Type B pancreatic cell (in vitro differentiated cells): Measurements from ENCODE around the gene RAB3C. TPM values are rescaled to one million over a fixed set of nuclear protein-coding genes. Genes with fewer than 3 reads are reported as not detected.

ENCODE experiments used
- DNase-seq: peaks from one replicate; pipeline ENCODE4 v3.0.0; 2021; ENCODE audit warnings: mixed read lengths; ENCODE audit not compliant: unreplicated experiment; ENCODE audit errors: extremely low spot score
- H3K27ac Mint-ChIP-seq: 2 replicates; pipeline ENCODE4 v1.8.0; 2021; ENCODE audit warnings: mild to moderate bottlenecking, mixed read lengths
- H3K27me3 Mint-ChIP-seq: 2 replicates; pipeline ENCODE4 v1.8.0; 2021; ENCODE audit warnings: mixed read lengths
- H3K36me3 Mint-ChIP-seq: 2 replicates; pipeline ENCODE4 v1.8.0; 2021; ENCODE audit warnings: mixed read lengths
- H3K4me1 Mint-ChIP-seq: one replicate; pipeline ENCODE4 v1.8.0; 2021; ENCODE audit warnings: mixed read lengths; ENCODE audit not compliant: unreplicated experiment
- H3K4me3 Mint-ChIP-seq: 2 replicates; pipeline ENCODE4 v1.8.0; 2021; ENCODE audit warnings: mild to moderate bottlenecking, mixed read lengths
- H3K9me3 Mint-ChIP-seq: 2 replicates; pipeline ENCODE4 v1.8.0; 2021; ENCODE audit warnings: mixed read lengths
- total RNA-seq: library from RNA; stranded (reverse); gene quantifications from 2 replicates; pipeline ENCODE4 v1.2.1, GENCODE V29; 2021; ENCODE audit warnings: low replicate concordance
- TF ChIP-seq, protein P1 (sequence below): fragments of 200-600 bp; sonication (generic); conservative IDR thresholded peaks from 2 replicates; pipeline ENCODE4 v1.5.0; 2021; ENCODE audit warnings: antibody characterized with exemption, mild to moderate bottlenecking

The RAB3C gene
- total RNA-seq, 1 donor from 2014 or later = 10.1 TPM

DNA sequence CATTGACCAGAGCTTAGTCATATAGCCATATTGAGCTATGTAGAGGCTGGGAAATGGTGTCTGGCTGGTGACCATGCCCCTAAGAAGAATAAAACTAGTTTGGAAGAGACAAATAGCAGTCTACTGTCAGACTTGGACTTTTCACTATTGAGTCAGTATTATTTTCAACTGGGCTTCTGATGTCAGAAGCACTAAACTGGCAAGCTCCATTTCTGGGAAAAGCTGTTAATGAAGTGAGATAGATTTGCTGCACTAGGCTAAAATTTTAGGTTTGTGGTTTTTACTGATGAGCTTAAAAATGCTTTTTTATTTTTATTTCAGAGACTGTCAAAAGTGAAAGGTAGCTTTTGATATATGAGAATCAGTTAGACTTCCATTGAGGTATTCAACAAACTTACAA is 220.2 kb downstream of the RAB3C start:
- Mint-ChIP-seq H3K27me3 (no peaks in the 10 kb centered on the region), H3K9me3 (no peaks in the 10 kb centered on the region), H3K4me3 (no peak overlapping the region), H3K36me3 (no peaks in the 10 kb centered on the region), H3K27ac (no peak overlapping the region), H3K4me1 (peaks cover 13% of the 10 kb centered on the region)
- TF ChIP-seq, protein P1, sequence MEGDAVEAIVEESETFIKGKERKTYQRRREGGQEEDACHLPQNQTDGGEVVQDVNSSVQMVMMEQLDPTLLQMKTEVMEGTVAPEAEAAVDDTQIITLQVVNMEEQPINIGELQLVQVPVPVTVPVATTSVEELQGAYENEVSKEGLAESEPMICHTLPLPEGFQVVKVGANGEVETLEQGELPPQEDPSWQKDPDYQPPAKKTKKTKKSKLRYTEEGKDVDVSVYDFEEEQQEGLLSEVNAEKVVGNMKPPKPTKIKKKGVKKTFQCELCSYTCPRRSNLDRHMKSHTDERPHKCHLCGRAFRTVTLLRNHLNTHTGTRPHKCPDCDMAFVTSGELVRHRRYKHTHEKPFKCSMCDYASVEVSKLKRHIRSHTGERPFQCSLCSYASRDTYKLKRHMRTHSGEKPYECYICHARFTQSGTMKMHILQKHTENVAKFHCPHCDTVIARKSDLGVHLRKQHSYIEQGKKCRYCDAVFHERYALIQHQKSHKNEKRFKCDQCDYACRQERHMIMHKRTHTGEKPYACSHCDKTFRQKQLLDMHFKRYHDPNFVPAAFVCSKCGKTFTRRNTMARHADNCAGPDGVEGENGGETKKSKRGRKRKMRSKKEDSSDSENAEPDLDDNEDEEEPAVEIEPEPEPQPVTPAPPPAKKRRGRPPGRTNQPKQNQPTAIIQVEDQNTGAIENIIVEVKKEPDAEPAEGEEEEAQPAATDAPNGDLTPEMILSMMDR = no peak
- DNase-seq = no peak

DNA sequence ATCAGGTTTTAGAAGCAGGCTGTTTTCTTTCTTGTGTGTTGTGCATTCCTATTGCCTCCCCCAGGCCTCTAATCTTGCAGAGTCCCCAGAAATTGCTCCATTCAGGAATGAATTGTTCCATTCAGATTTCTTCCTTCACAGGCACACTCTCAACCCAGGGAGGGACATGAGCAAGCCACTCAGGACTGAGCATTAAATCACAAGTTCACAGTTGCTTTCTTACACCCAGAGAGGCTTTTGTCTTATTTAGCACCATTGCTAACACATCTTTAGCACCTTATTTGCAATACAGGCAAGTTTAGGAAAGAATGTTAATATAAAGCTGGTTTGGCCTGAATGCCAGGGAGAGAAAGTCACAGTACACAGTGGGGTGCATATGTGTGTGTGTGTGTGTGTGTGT is 221.4 kb downstream of the RAB3C start:
- H3K9me3 Mint-ChIP-seq = no peaks in the 10 kb centered on the region
- no peak overlapping the region for H3K4me3 Mint-ChIP-seq
- no peak overlapping the region for H3K27ac Mint-ChIP-seq
- no peak for DNase-seq
- TF ChIP-seq, protein P1 = no peak
- no peaks in the 10 kb centered on the region for H3K27me3 Mint-ChIP-seq
- no peaks in the 10 kb centered on the region for H3K36me3 Mint-ChIP-seq
- H3K4me1 Mint-ChIP-seq = peaks cover 13% of the 10 kb centered on the region

DNA sequence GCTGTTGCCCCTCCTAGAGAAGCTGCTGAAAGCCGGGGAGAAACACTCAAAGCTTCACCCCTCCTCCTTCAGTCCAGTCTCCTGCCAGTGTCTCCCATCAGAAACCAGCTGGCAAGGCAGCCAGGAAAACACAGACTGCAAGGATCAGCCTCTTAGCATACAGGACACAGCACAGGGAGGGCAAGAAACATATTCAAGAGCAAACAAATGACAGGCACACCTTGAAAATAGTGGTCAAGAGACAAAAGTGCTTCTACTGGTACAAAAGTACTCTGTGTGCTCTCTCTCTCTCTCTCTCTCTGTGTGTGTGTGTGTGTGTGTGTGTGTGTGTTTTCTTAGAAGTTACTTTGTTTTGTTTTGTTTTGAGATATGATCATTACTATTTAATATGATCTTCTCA is 227.2 kb downstream of the RAB3C start:
- no peaks in the 10 kb centered on the region for H3K27me3 Mint-ChIP-seq
- H3K4me3 Mint-ChIP-seq = no peak overlapping the region
- H3K27ac Mint-ChIP-seq = no peak overlapping the region
- H3K4me1 Mint-ChIP-seq = peaks cover 8% of the 10 kb centered on the region
- TF ChIP-seq, protein P1 = no peak
- no peaks in the 10 kb centered on the region for H3K9me3 Mint-ChIP-seq
- no peaks in the 10 kb centered on the region for H3K36me3 Mint-ChIP-seq
- DNase-seq = no peak

DNA sequence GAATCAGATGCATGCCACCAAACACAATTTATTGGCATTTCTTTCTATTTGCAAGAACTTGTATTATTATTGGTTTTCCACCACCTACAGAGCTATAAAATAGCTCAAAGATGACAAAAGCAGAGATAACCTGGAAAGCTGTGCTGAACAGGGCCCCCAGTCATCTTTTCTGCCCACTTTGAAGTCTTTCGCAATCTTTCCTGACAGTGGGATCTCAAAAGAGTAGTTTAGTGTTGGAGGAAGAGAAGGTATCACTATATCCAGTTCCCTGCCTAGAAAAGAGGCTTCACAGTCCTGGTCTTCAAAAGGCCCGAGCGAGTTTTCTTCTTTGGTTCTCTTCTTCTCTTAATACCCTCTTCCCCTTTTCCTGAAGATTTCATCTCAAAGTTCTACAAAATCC is 231.0 kb downstream of the RAB3C start:
- H3K4me3 Mint-ChIP-seq = no peak overlapping the region
- H3K27ac Mint-ChIP-seq = no peak overlapping the region
- no peaks in the 10 kb centered on the region for H3K27me3 Mint-ChIP-seq
- H3K4me1 Mint-ChIP-seq = peaks cover 12% of the 10 kb centered on the region
- H3K9me3 Mint-ChIP-seq = no peaks in the 10 kb centered on the region
- DNase-seq = no peak
- H3K36me3 Mint-ChIP-seq = no peaks in the 10 kb centered on the region
- TF ChIP-seq, protein P1 = no peak

DNA sequence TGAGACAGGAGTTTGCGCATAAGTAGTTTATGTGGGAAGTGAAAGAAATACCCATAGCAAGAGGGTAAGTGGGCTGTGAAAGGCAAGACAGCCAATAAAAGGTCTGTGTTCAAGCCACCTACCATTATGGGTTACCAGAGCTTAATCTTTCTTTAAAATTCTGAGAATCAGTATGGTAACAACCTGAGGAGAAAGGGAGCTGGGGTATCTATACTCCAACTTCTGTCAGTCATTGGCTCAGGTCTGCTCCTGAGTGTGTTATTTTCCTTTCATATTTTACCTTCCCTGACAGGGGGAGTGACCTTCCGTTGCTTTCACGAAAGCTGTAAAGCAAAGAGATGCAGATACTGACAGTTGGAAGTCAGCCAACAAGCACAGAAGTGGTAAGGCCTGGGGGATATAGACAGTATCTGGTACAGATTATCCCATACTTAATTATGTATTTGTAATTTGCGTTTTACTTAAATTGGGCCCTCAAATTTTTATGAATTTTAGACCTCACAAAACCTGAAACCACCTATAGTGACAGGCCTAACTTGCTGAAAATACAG is 233.4 kb downstream of the RAB3C start:
- no peaks in the 10 kb centered on the region for H3K27me3 Mint-ChIP-seq
- no peak overlapping the region for H3K4me3 Mint-ChIP-seq
- H3K27ac Mint-ChIP-seq = no peak overlapping the region
- TF ChIP-seq, protein P1 = no peak
- no peaks in the 10 kb centered on the region for H3K9me3 Mint-ChIP-seq
- peaks cover 6% of the 10 kb centered on the region for H3K4me1 Mint-ChIP-seq
- no peak for DNase-seq
- H3K36me3 Mint-ChIP-seq = no peaks in the 10 kb centered on the region

DNA sequence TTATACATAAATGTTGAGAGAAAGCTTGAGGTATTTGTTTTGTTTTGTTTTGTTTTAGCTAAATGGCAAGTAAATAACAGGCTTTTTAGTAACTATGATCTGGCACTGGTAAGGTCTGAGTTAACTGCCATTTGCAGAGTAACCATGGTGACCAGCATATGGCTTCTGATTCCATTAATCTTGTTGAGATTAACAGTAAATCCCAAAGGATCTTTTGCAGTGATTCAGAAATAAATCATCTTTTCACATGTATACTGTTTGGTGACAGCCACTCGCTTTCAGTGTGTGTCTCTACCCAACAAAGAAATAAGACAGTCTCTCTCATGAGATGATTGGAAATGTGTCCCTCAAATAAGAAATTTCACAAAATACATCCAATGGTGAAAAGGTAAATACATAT is 235.6 kb downstream of the RAB3C start:
- no peak for DNase-seq
- Mint-ChIP-seq H3K36me3 (no peaks in the 10 kb centered on the region), H3K4me1 (peaks cover 4% of the 10 kb centered on the region), H3K27ac (no peak overlapping the region), H3K27me3 (no peaks in the 10 kb centered on the region), H3K9me3 (no peaks in the 10 kb centered on the region), H3K4me3 (no peak overlapping the region)
- TF ChIP-seq, protein P1 = no peak
